HG03571 (cell line): ENCODE measurements around the gene HPCAL4.

Experiments used
- ATAC-seq: cut with Tn5 transposase; IDR thresholded peaks from one replicate; pipeline ENCODE4 v1.9.1; 2021; ENCODE audit not compliant: unreplicated experiment

Gene HPCAL4

DNA sequence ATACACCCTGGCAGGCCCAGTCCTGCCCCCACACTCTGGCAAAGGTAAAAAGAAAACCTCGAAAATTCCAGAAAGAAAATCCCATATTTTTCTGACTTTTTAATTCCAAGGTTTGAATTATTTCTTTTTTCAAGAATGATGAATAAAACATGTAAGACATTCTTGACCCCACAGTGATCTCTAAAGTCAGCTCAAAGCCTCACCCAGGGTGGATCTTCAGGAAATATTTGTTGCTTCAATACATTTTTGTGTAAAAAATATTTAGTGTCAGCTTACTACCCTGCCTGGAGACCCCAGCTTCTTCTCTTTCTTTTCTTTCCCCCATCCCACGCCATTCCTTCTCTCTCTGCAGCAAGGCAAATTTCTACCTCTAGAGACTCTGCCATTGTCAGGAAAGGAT lies 12.3 kb downstream of the HPCAL4 start:
- ATAC-seq = no peak

DNA sequence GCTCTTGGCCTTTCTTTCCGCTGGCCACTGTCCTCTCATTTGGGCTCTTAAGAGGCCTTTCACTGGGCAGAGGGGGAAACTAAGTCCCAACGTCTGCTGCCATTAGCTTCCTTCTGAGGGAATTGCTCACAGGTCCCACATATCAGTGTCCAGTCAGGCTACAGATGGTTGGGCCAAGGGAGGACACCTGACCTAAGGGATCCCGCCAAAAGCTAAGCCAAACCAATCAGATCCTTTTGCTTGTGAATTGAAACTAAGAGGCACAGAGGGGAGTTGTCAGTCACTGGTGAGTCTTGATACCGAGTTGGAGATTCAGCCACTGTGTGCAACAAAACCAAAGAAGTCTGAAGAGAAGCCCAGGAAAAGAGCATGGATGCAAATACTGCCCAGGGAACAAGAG lies 13.6 kb downstream of the HPCAL4 start:
- no peak for ATAC-seq

GRCh38 chr1:39676948-39677548 lies 14.2 kb downstream of the HPCAL4 start:
- ATAC-seq = no peak

- ATAC-seq = no peak
Observed at GRCh38 chr1:39675220-39675619, 16.0 kb downstream of the HPCAL4 start.

- ATAC-seq = no peak
Observed at GRCh38 chr1:39673215-39673614, 18.0 kb downstream of the HPCAL4 start.

DNA sequence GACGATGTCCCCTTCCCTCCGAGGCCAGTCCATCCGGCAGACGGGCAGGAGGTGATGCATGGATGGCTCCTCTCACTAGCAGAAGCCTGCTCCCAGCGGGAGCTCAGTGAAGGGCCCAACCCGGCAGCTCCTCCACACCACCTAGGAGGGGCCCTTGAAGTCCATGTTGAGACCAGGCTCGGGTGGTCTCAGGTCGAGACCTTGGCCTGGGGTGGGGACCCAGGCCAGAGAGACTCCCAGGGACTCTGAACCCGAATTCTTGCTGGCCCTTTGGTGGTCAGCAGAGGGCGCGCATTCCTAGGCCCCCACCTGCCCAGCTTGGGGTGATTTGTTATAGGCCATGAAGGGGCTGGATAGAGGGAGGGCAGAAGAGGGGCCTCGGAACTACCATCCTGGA lies 18.7 kb downstream of the HPCAL4 start:
- no peak for ATAC-seq

DNA sequence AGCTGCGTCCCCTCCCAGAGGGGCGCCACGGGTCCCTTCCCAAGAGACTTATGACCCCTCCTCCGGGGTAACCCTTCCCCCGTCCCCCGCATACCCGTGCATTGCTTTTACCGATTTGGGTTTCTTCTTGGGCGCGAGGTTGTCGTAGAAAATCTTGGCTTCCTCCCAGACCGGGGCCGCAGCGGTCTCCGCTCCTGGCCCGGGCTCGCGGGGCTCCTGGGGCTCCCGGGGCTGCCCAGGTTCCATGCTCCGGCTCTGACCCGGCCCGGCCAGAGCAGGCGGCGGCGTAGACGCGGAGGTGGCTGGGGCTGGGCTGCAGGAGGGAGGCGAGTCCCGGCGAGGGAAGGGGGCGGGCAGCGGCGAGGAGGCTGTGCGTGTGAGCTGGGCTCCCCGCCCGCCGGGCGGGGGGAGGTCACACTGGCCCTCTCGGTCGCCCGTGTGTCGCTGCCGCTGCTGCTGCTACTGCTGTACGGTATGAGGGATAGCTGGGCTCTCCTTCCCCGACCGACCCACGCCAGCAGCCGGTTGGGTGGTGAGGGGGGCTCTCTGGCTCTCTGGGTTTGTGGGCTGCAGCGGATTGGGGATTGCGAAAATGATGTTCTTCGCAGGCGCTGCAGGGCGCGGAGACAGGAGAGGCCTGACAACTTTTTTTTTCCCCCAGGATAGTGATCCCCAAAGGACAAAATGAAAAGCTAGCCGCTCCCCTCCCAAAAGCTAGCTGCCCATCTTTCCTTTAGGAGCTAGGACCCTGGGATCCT lies 19.3 kb downstream of the HPCAL4 start, which contains the start of gene NT5C1A:
Gene NT5C1A, minus strand, starts transcription at position 315 of the 758 bp plus-strand sequence. Its CDS starts 69 bp downstream, at position 246.
- no peak for ATAC-seq

DNA sequence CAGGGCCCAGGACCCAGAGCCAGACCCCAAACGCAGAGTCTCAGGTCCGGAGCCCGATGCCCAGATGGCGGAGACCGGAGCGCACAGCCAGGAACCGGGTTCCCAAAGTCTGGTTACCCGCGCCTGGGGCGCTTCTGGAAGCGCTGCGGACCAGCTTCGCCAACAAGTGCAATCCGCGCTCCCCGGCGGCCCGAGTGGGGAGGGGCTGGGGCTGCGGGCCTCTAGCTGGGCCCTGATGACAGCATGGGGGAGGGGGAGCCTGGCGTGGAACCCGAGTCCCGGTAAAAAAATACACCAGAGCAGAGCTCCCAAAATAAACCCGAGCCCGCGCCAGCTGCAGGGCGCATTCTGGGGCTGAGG lies 19.8 kb downstream of the HPCAL4 start:
- no peak for ATAC-seq

DNA sequence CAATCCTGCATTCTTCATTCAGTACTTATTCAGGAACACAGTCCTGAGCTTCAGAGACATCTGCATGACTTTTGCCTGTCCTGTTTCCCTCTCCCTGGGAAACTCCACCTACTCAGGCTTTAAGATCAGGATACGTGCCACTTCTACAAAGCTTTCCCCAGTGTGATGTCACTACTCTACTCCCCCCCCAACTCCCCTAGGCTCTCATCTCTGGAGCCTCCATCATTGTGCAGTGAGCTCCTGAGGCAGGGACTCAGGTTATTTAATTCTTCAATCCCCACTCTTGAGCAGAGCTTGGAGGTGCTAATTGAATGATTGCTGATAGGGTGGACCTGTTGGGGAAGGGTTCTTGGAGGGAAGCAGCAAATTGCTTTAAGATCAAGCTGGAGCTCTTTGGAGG lies 20.5 kb downstream of the HPCAL4 start:
- ATAC-seq = no peak

DNA sequence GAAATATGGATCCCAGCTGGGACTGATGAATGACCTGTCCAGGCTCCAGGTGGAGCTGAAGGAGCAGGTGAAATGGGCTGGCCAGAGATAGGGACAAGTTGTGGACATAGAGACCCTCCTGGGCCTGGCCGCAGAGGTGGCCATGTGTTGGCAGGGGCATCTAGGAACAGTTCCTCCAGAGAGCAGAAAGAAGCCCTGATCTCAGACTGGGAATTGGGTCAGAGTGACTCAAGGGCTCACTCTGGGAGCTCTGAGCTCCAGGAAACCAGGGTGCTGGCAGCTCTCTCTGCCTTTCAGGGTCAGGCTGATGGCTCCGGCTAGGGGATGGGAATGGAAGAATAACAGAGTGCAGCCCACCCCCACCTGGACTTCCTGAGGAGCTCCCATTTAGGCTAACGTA lies 22.3 kb downstream of the HPCAL4 start:
- no peak for ATAC-seq

DNA sequence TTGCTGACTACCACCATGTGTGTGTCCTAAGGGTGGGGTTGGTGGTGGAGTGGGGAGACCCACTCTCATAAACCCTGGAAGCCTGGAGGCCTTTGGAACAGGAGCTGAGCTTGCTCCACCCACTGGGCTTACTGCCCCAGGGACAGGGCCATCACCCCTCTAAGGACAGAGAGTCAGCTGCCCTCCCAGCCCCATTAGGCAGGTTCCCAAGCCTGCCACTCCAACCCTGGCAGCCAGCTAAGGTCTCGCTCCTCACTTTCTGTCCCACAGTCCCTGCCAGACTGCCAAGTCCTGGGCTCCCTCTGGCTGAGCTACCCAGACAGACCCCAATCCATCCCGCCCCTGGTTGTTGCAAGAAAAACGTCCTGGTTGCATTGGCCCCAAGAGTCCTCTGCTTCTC lies 23.1 kb downstream of the HPCAL4 start:
- ATAC-seq = no peak

DNA sequence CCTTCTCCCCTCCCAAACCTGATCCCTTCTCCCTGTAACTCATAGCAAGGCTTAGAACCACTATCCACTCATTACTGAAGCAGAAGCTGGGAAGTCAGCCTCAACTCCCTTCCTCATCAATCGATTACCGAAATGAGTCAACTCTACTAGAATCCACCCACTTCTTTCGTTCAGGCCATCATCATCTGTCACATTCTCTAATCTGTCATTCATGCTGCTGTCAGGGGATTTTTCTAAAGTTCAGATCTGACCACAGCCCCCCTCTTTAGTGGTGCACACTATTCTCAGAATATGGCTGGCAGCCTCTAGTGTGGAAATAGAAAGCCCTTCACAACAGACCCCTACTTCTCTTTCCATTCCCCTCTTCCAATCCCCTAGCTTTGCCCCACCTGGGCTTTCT lies 24.5 kb downstream of the HPCAL4 start:
- ATAC-seq = peak; percentile 75

- no peak for ATAC-seq
Observed at GRCh38 chr1:39663559-39663958, 27.7 kb downstream of the HPCAL4 start.

DNA sequence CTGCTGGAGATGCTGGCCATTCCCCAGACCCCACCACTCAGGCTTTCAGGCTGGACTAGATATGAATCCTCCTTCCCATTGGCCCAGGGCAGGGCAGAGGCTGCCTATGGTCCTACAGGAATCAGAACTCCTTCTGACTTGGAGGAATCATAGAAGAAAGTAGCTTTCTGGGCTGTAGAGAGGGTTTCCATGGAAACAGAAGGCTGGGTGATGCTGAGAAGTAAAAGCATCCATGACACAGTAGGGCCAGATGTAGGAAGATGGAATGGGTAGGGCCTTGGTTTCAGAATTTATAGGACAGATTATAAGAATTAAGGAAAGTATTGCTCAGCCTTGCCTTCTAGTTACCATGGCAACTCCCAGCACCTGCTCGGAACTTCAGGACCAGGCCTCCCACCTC lies 28.4 kb downstream of the HPCAL4 start:
- ATAC-seq = no peak

DNA sequence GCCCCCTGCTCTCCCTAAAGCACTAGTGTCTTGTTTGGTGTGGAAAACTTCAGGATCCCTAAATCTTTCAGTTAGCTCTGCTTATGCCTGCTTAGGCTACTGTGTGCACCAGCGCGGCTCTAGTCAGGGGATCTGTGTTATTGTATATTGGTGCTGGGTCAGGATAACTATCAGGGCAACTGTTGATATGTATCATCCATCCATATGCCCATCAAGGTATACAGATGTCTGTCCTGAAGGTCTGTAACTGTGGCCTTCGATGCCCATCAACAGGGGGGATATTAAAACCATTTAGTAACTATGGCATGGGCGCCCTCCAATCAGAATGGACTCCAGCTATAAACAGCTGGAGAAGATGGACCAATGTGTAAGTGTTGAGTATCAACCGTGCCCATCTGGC lies 31.7 kb downstream of the HPCAL4 start:
- ATAC-seq = no peak

DNA sequence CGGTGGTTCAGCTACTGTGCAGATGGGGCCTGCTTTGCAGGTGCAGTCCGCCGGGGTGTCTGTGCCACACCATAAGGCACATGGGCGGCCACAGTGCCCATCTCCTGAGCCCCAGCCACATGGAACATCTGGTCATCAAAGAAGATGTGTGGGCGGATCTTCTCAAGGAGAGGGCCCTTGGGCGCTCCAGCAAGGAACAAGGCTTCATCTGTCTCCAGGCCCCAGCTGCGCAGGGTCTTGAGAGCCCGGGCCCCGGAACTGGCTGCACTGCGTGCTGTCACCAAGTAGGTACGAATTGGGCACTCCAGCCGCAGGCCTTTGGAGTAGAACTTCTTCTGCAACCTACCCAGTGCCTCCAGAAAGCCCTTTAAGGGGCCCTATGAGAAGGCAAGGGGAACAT lies 32.1 kb downstream of the HPCAL4 start:
- no peak for ATAC-seq

GRCh38 chr1:39657923-39658485 lies 33.2 kb downstream of the HPCAL4 start:
- no peak for ATAC-seq

GRCh38 chr1:39657402-39657801 lies 33.8 kb downstream of the HPCAL4 start:
- no peak for ATAC-seq

DNA sequence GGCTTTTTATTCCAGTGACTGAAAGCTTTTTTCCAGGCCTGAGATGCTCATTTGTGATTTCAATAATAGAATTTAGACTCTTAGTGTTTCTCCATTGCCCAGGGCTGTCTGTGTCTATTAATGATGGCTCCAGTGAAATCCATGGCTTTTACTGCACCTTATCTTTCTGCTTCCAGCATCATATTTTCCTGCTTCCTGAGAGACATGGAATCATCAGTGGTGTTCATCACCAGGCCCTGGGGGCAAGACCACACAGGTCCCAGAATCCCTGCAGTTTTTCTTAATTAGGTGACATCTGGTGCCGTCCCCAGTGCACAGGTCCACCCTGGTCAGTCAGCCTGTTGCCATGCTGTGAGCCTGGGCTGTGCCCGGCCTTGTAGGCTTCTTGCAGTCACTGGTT lies 34.8 kb downstream of the HPCAL4 start:
- no peak for ATAC-seq

DNA sequence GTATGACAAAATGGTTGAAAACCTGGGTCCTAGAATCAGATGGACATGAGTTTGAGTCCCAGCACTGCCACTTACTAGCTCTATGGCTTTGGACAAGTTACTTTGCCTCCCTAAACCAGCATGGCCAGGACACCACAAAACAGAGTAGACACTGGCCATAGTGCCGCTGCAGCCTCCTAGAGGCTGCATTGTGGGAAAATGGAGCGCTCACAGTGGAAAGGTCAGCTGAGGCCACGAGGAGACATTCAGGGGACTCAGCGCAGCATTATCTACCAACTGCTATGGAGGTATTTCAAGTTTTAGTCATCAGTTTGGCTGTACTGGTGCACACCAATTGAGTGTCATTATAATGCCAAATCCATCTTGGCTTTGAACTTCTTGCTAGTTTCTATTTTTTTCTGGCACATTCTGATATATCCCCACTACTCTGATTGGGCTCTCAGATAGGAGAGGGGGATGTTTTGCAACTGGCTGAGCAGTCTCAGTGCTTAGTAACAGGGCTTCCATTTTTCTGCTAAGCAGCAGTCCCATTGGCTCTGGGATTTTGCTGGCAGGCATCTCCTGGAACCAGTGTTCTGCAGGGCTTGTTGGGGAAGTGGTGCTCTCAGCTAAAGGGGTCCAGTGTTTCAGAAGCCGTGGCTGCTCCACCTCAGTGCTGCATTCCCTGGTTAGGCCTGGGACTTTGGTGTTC lies 35.5 kb downstream of the HPCAL4 start:
- no peak for ATAC-seq

DNA sequence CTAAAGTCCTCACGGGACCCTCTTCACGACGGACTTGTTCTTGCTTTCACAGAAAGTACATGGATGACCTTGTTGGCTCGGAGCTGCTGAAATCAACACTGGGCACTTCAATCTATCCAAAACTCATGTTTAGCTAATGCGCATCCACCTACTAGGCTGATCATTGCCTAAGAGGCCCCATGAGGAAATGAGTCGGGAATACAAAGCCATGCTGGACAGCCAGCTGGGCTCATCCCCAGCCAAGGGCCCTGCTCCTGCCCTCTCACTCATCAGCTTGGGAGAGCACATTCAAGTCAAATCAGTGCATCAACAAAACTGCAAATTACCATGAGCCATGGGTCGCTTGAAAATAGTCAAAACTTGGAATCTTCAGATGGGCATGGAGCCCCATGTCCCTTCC lies 36.9 kb downstream of the HPCAL4 start:
- ATAC-seq = no peak

DNA sequence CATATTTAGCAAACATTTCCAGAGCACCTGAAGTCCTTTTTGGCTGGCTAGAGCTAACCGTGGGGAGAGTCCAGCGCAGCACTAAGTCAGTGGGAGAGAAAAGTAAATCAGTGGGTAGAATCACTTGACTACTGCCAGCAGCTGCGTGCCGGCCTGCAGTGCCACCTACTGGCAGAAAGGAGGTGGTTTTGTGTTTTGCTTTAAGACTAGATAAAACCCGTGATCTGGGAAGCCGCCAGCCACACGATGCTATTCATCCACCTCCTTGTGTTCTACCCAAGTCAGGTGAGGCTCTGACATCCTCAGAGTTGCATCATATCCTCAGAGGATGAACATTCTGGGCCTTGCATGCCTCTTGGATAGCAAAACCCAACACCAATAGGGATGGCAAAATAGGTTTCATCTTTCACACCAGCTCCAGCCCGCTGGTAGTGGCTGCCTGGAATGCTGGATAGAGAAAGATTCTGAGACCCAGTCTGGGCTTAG lies 37.6 kb downstream of the HPCAL4 start:
- no peak for ATAC-seq
